WTC11 (cell line): ENCODE measurements around the gene SGO2. TPM values are rescaled to one million over a fixed set of nuclear protein-coding genes. Genes with fewer than 3 reads are reported as not detected.
A peak's percentile ranks its signal among the peaks of the same experiment; 100 is the strongest.

ENCODE experiments used
- ATAC-seq: fragments of 200-7000 bp; cut with Tn5 transposase; 2 replicates; pipeline ENCODE4 v1.10.0; 2021; ENCODE audit warnings: mild to moderate bottlenecking, moderate library complexity
- CTCF ChIA-PET: fragments of 300-600 bp; sonication (Branson Sonifier 250); formaldehyde crosslinking; loops from one replicate; lab custom pipeline; 2021; ENCODE audit warnings: antibody characterized with exemption; lab: Charles Lee
- POLR2A ChIA-PET: fragments of 350-600 bp; sonication (Branson Sonifier 250); formaldehyde crosslinking; loops from one replicate; lab custom pipeline; 2021; ENCODE audit warnings: antibody characterized with exemption; lab: Charles Lee
- DNase-seq: peaks from one replicate; pipeline ENCODE4 v3.0.0; 2021; ENCODE audit warnings: low spot score
- H3K27ac Mint-ChIP-seq: 2 replicates; pipeline ENCODE4 v1.8.0; 2021; ENCODE audit warnings: mixed read lengths
- H3K27me3 Mint-ChIP-seq: 2 replicates; pipeline ENCODE4 v1.8.0; 2021; ENCODE audit warnings: low read depth, mild to moderate bottlenecking, moderate library complexity, mixed read lengths
- H3K36me3 Mint-ChIP-seq: 2 replicates; pipeline ENCODE4 v1.8.0; 2021; ENCODE audit warnings: mixed read lengths
- H3K4me1 Mint-ChIP-seq: 2 replicates; pipeline ENCODE4 v1.8.0; 2022; ENCODE audit warnings: mixed read lengths
- H3K4me3 Mint-ChIP-seq: 2 replicates; pipeline ENCODE4 v1.8.0; 2021; ENCODE audit warnings: mild to moderate bottlenecking, moderate library complexity, mixed read lengths
- H3K9me3 Mint-ChIP-seq: 2 replicates; pipeline ENCODE4 v1.8.0; 2021; ENCODE audit warnings: mixed read lengths
- ATF3 ChIP-seq: sonication (generic); formaldehyde crosslinking; conservative IDR thresholded peaks from 2 replicates; pipeline ENCODE4 v1.8.1; 2022; ENCODE audit warnings: mild to moderate bottlenecking, missing genetic modification reagents
- CBFB ChIP-seq: sonication (generic); formaldehyde crosslinking; IDR thresholded peaks from 2 replicates; pipeline ENCODE4 v1.8.1; 2022; ENCODE audit warnings: mild to moderate bottlenecking, low read depth, missing genetic modification reagents
- CTCF ChIP-seq: fragments of 200-600 bp; IDR thresholded peaks from 2 replicates; pipeline ENCODE4 v1.8.0; 2022; ENCODE audit warnings: antibody characterized with exemption
- E2F1 ChIP-seq: sonication (generic); formaldehyde crosslinking; IDR thresholded peaks from 2 replicates; pipeline ENCODE4 v1.8.0; 2022; ENCODE audit warnings: mild to moderate bottlenecking, missing genetic modification reagents
- FOXP1 ChIP-seq: sonication (generic); formaldehyde crosslinking; IDR thresholded peaks from 2 replicates; pipeline ENCODE4 v1.8.0; 2022; ENCODE audit warnings: missing genetic modification reagents, mild to moderate bottlenecking, moderate library complexity, borderline replicate concordance
- GABPB1 ChIP-seq: sonication (generic); formaldehyde crosslinking; IDR thresholded peaks from 2 replicates; pipeline ENCODE4 v1.8.1; 2023; ENCODE audit warnings: mild to moderate bottlenecking, missing genetic modification reagents
- IRF2 ChIP-seq: sonication (generic); formaldehyde crosslinking; IDR thresholded peaks from 2 replicates; pipeline ENCODE4 v1.8.0; 2022; ENCODE audit warnings: low read depth, missing genetic modification reagents, borderline replicate concordance
- KAT7 ChIP-seq: sonication (generic); formaldehyde crosslinking; IDR thresholded peaks from 2 replicates; pipeline ENCODE4 v1.8.1; 2023; ENCODE audit warnings: missing genetic modification reagents, mild to moderate bottlenecking, borderline replicate concordance
- NFE2L1 ChIP-seq: sonication (generic); formaldehyde crosslinking; IDR thresholded peaks from 2 replicates; pipeline ENCODE4 v1.8.1; 2023; ENCODE audit warnings: missing genetic modification reagents
- PRDM15 ChIP-seq: sonication (generic); formaldehyde crosslinking; IDR thresholded peaks from 2 replicates; pipeline ENCODE4 v1.8.0; 2022; ENCODE audit warnings: missing genetic modification reagents
- SMAD3 ChIP-seq: sonication (generic); formaldehyde crosslinking; IDR thresholded peaks from 2 replicates; pipeline ENCODE4 v1.8.0; 2022; ENCODE audit warnings: missing genetic modification reagents, mild to moderate bottlenecking, borderline replicate concordance
- SP1 ChIP-seq: sonication (generic); formaldehyde crosslinking; conservative IDR thresholded peaks from 2 replicates; pipeline ENCODE4 v1.8.1; 2022; ENCODE audit warnings: missing genetic modification reagents
- ZNF263 ChIP-seq: sonication (generic); formaldehyde crosslinking; IDR thresholded peaks from 2 replicates; pipeline ENCODE4 v1.8.1; 2022; ENCODE audit warnings: low read depth, mild to moderate bottlenecking, moderate library complexity, missing genetic modification reagents
- ZNF423 ChIP-seq: fragments of 250-450 bp; sonication (Bioruptor Pico); IDR thresholded peaks from 2 replicates; pipeline ENCODE4 v2.1.2; 2022; ENCODE audit warnings: mild to moderate bottlenecking, moderate library complexity
- ZNF671 ChIP-seq: fragments of 250-450 bp; sonication (Bioruptor Pico); IDR thresholded peaks from 2 replicates; pipeline ENCODE4 v1.8.0; 2021; ENCODE audit warnings: mild to moderate bottlenecking
- total RNA-seq: library from RNA; stranded (reverse); gene quantifications from 3 replicates; pipeline ENCODE4 v1.2.3, GENCODE V29; 2021
- TF ChIP-seq, protein P1 (sequence below): sonication (generic); formaldehyde crosslinking; IDR thresholded peaks from 2 replicates; pipeline ENCODE4 v1.8.1; 2023; ENCODE audit warnings: mild to moderate bottlenecking, missing genetic modification reagents, moderate library complexity
- TF ChIP-seq, protein P2 (sequence below): sonication (generic); formaldehyde crosslinking; IDR thresholded peaks from 2 replicates; pipeline ENCODE4 v1.8.1; 2022; ENCODE audit warnings: mild to moderate bottlenecking, missing genetic modification reagents, moderate library complexity, borderline replicate concordance
- TF ChIP-seq, protein P3 (sequence below): sonication (generic); formaldehyde crosslinking; IDR thresholded peaks from 2 replicates; pipeline ENCODE4 v1.8.1; 2022; ENCODE audit warnings: mild to moderate bottlenecking, moderate library complexity, missing genetic modification reagents
- TF ChIP-seq, protein P4 (sequence below): sonication (generic); formaldehyde crosslinking; IDR thresholded peaks from 2 replicates; pipeline ENCODE4 v1.8.0; 2022; ENCODE audit warnings: mild to moderate bottlenecking, missing genetic modification reagents

Gene SGO2
- total RNA-seq, 1 experiment from 2014 or later = 34.1 TPM

DNA sequence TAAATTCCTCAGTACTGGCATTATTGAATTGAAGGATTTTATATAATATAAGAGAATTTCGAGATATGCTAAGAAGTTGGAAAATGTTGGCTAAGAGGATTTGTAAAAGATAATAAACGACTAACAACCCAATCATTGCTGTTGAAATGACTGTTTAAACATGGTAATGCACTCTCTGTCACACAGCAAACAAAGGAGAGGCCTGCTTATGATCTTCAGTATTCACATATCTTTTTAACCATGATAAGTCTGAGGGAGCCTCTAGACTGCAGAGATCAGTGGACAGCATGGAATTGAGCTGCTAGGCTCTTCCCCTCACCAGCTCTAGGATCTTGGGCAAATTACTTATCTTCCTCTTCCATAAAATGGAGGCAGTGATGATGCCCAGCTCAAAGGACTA lies 18.8 kb upstream of the SGO2 start (continued):
- TF ChIP-seq PRDM15 (no peak), ZNF671 (CRISPR knock-in tag) (no peak), SMAD3 (no peak)
- TF ChIP-seq, protein P1, sequence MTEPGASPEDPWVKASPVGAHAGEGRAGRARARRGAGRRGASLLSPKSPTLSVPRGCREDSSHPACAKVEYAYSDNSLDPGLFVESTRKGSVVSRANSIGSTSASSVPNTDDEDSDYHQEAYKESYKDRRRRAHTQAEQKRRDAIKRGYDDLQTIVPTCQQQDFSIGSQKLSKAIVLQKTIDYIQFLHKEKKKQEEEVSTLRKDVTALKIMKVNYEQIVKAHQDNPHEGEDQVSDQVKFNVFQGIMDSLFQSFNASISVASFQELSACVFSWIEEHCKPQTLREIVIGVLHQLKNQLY = no peak

DNA sequence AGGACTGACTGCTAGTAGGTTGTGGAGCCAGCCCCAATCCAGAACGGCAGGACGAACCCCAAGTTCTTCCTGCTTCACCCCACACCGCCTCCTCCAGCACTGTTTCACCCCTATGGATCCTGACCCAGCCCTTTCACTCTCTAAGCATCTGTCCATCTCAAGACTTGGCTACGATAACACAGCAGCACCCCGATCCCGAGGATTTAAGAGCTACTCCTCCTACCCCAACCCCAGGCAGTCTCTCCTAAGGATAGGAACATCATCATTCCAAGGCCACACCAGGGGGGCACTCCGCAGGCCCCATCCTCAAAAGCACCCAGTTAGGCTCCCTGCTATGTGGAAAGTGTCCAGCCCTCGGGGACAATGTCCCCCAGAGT lies 16.8 kb upstream of the SGO2 start:
- POLR2A ChIA-PET = no interaction called here
- TF ChIP-seq ZNF423 (CRISPR knock-in tag) = peak; percentile 37; the same call in 1 of the 2 replicates
- TF ChIP-seq, protein P2, sequence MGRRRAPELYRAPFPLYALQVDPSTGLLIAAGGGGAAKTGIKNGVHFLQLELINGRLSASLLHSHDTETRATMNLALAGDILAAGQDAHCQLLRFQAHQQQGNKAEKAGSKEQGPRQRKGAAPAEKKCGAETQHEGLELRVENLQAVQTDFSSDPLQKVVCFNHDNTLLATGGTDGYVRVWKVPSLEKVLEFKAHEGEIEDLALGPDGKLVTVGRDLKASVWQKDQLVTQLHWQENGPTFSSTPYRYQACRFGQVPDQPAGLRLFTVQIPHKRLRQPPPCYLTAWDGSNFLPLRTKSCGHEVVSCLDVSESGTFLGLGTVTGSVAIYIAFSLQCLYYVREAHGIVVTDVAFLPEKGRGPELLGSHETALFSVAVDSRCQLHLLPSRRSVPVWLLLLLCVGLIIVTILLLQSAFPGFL (CRISPR knock-in tag) = no peak
- TF ChIP-seq, all 79 proteins: peak for 1
- CTCF ChIA-PET = interaction anchor here (0.7 to 2.0 kb wide), 16 partner anchors 12 to 536 kb away, joined by 3 to 62 read pairs (median 6); partner anchors contain the start of genes AOX1 and SGO2
- H3K4me3 Mint-ChIP-seq = peak overlapping the region; percentile 77
- H3K4me1 Mint-ChIP-seq = peaks cover 10% of the 10 kb centered on the region
- DNase-seq = no peak
- H3K27me3 Mint-ChIP-seq = no peaks in the 10 kb centered on the region
- ATAC-seq = no peak
- peak overlapping the region; percentile 13; the same call in 1 of the 2 replicates for H3K27ac Mint-ChIP-seq
- no peaks in the 10 kb centered on the region for H3K9me3 Mint-ChIP-seq
- H3K36me3 Mint-ChIP-seq = no peaks in the 10 kb centered on the region

- Mint-ChIP-seq H3K4me1 (peaks cover 10% of the 10 kb centered on the region), H3K27ac (peak within 1 kb of the TSS; percentile 13; the same call in 1 of the 2 replicates), H3K4me3 (peak within 1 kb of the TSS; percentile 77), H3K27me3 (no peaks in the 10 kb centered on the region), H3K36me3 (no peaks in the 10 kb centered on the region), H3K9me3 (no peaks in the 10 kb centered on the region)
- ATAC-seq = peak; percentile 95
- CTCF ChIA-PET = interaction anchor here (0.7 to 2.0 kb wide), 17 partner anchors 11 to 536 kb away, joined by 3 to 62 read pairs (median 6); partner anchors contain the start of genes AOX1, SGO2 and SPATS2L
- peak; percentile 91 for DNase-seq
- POLR2A ChIA-PET = interaction anchor here (0.7 kb wide), 1 partner anchor 536 kb away, joined by 3 read pairs; no protein-coding TSS in a partner anchor
- TF ChIP-seq, protein P1 = peak; percentile 64; the same call in 1 of the 2 replicates
- no peak for TF ChIP-seq IRF2 (CRISPR knock-in tag)
- TF ChIP-seq FOXP1 (CRISPR knock-in tag) = peak; percentile 81
- 0 out of 2 replicates have a peak, but pooled peaks have one; percentile 4 for TF ChIP-seq KAT7
- peak; percentile 72 for TF ChIP-seq SP1 (CRISPR knock-in tag)
- no peak for TF ChIP-seq E2F1 (CRISPR knock-in tag)
- peak; percentile 59; the same call in 1 of the 2 replicates for TF ChIP-seq SMAD3
- TF ChIP-seq CTCF = peak; percentile 66; the same call in 1 of the 2 replicates
- 0 out of 2 replicates have a peak, but pooled peaks have one; percentile 29 for TF ChIP-seq ZNF263 (CRISPR knock-in tag)
- peak; percentile 86; the same call in 1 of the 2 replicates for TF ChIP-seq CBFB (CRISPR knock-in tag)
- TF ChIP-seq ATF3 = no peak
- peak; percentile 69; the same call in 1 of the 2 replicates for TF ChIP-seq GABPB1 (CRISPR knock-in tag)
- TF ChIP-seq, protein P3, sequence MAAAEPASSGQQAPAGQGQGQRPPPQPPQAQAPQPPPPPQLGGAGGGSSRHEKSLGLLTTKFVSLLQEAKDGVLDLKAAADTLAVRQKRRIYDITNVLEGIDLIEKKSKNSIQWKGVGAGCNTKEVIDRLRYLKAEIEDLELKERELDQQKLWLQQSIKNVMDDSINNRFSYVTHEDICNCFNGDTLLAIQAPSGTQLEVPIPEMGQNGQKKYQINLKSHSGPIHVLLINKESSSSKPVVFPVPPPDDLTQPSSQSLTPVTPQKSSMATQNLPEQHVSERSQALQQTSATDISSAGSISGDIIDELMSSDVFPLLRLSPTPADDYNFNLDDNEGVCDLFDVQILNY (CRISPR knock-in tag) = peak; percentile 90
- no peak for TF ChIP-seq NFE2L1
- TF ChIP-seq, protein P4, sequence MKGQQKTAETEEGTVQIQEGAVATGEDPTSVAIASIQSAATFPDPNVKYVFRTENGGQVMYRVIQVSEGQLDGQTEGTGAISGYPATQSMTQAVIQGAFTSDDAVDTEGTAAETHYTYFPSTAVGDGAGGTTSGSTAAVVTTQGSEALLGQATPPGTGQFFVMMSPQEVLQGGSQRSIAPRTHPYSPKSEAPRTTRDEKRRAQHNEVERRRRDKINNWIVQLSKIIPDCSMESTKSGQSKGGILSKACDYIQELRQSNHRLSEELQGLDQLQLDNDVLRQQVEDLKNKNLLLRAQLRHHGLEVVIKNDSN (CRISPR knock-in tag) = no peak
Measured at GRCh38 chr2:200509612-200510433, 16.2 kb upstream of the SGO2 start, which contains the start of gene KCTD18. Gene KCTD18, minus strand, starts transcription at chr2:200510068. Its CDS starts 3,052 bp downstream, at chr2:200507016.
